K562 (cell line): ENCODE measurements around the gene OR4K2. TPM values are rescaled to one million over a fixed set of nuclear protein-coding genes. Genes with fewer than 3 reads are reported as not detected.

Source experiments
- ATAC-seq: fragments of 200-7000 bp; cut with Tn5 transposase; 3 replicates; pipeline ENCODE4 v1.9.1; 2020; ENCODE audit warnings: moderate library complexity
- BruUV-seq: library from RNA; stranded (reverse); fragments of 400-500 nt; replicated peaks from 2 replicates; lab custom pipeline; 2021; lab: Mats Ljungman, UMichigan
- CTCF ChIA-PET: fragments of 300-600 bp; formaldehyde crosslinking; extraction: SDS; loops from one replicate; lab custom pipeline; 2021; ENCODE audit warnings: low intra/inter-chr PET ratio; lab: Yijun Ruan, JAX
- POLR2A ChIA-PET: fragments of 300-600, 350-650 bp; sonication (Branson Sonifier 250); formaldehyde crosslinking; extraction: SDS; loops from one replicate; lab custom pipeline; 2021; ENCODE audit warnings: antibody characterized with exemption, inconsistent platforms; lab: Yijun Ruan, JAX
- DNase-seq, 4 experiments: peaks; one replicate each; pipeline versions ENCODE4 v3.0.0 to v3.0.0-alpha.2; 2011 to 2018; ENCODE audit warnings: low spot score in 3 of 4, mixed read lengths in 3 of 4; ENCODE audit errors: extremely low read depth in 1 of 4
- FAIRE-seq: peaks from 2 replicates; lab custom pipeline; 2011; peaks lifted over from hg19 to GRCh38; lab: Jason Lieb, UNC
- H2AFZ ChIP-seq: 2 replicates; pipeline ENCODE4 v1.6.0; 2011; ENCODE audit warnings: low read depth, low read length, control low read depth, inconsistent platforms
- H3K27ac ChIP-seq: fragments of 200-600 bp; 3 replicates; pipeline ENCODE4 v1.8.0; 2011; ENCODE audit warnings: low read depth, mild to moderate bottlenecking, control low read depth, inconsistent platforms, low read length, moderate library complexity, mixed read lengths; ENCODE audit errors: extremely low read depth
- H3K27me3 ChIP-seq, 2 experiments: fragments of 300-600 bp in 1 of 2; 2 replicates in 1 of 2; 3 replicates in 1 of 2; pipeline versions ENCODE4 v1.6.0 to v1.8.0; 2011; ENCODE audit warnings: inconsistent platforms in 2 of 2, low read length in 2 of 2, mild to moderate bottlenecking in 1 of 2, mixed read lengths in 1 of 2, moderate library complexity in 1 of 2; ENCODE audit not compliant: control insufficient read depth in 2 of 2, insufficient read depth in 2 of 2
- H3K36me3 ChIP-seq: fragments of 300-600 bp; 3 replicates; pipeline ENCODE4 v1.8.0; 2011; ENCODE audit warnings: mild to moderate bottlenecking, low read length, inconsistent platforms; ENCODE audit not compliant: control insufficient read depth, insufficient read depth
- H3K4me1 ChIP-seq, 2 experiments: fragments of 200-600 bp in 1 of 2; replicated peaks in 1 of 2; 2 replicates in 1 of 2; 3 replicates in 1 of 2; pipeline versions ENCODE4 v1.5.1 to v1.8.0; 2011; ENCODE audit warnings: inconsistent platforms in 2 of 2, low read length in 2 of 2, mild to moderate bottlenecking in 1 of 2, mixed read lengths in 1 of 2, moderate library complexity in 1 of 2; ENCODE audit not compliant: control insufficient read depth in 2 of 2, insufficient read depth in 2 of 2
- H3K4me2 ChIP-seq: 2 replicates; pipeline ENCODE4 v1.6.1; 2011; ENCODE audit warnings: low read length, control low read depth, inconsistent platforms, mixed read lengths; ENCODE audit not compliant: insufficient read depth
- H3K4me3 ChIP-seq: fragments of 200-600 bp; sonication (generic), shearing (Covaris generic); 2 replicates; pipeline ENCODE4 v1.5.1; 2016; ENCODE audit warnings: control low read depth, inconsistent platforms
- H3K79me2 ChIP-seq: fragments of 200-600 bp; 3 replicates; pipeline ENCODE4 v1.8.0; 2011; ENCODE audit warnings: low read length, inconsistent platforms; ENCODE audit not compliant: control insufficient read depth, insufficient read depth
- H3K9ac ChIP-seq, 2 experiments: 2 replicates each; pipeline versions ENCODE4 v1.6.0 to v1.6.1; 2011; ENCODE audit warnings: low read depth in 2 of 2, low read length in 2 of 2, control low read depth in 1 of 2, inconsistent platforms in 1 of 2, mild to moderate bottlenecking in 1 of 2, mixed read lengths in 1 of 2; ENCODE audit not compliant: insufficient read depth in 1 of 2
- H3K9me1 ChIP-seq: one replicate; pipeline ENCODE4 v1.6.0; 2011; ENCODE audit warnings: inconsistent platforms, mild to moderate bottlenecking, low read length, moderate library complexity; ENCODE audit not compliant: control insufficient read depth, insufficient read depth
- H3K9me3 ChIP-seq: replicated peaks from 2 replicates; pipeline ENCODE4 v1.5.1; 2011; ENCODE audit warnings: low read depth, low read length, inconsistent platforms; ENCODE audit not compliant: control insufficient read depth, insufficient read depth
- H4K20me1 ChIP-seq: replicated peaks from 2 replicates; pipeline ENCODE4 v1.6.1; 2011; ENCODE audit warnings: low read length, inconsistent platforms, mixed read lengths; ENCODE audit not compliant: control insufficient read depth, insufficient read depth
- CEBPG ChIP-seq, 3 experiments: fragments of 200-800 bp in 1 of 3; sonication (Bioruptor generic) in 1 of 3; sonication (generic) in 1 of 3; formaldehyde crosslinking in 1 of 3; IDR thresholded peaks in 2 of 3; conservative IDR thresholded peaks in 1 of 3; 2 replicates each; pipeline versions ENCODE4 v1.6.1 to v1.8.0; 2016 to 2022; ENCODE audit warnings: missing compliant biosample characterization in 2 of 3, missing genetic modification characterization in 2 of 3, mild to moderate bottlenecking in 1 of 3, missing genetic modification reagents in 1 of 3
- FOXK2 ChIP-seq, 2 experiments: fragments of 450-650 bp; IDR thresholded peaks in 1 of 2; conservative IDR thresholded peaks in 1 of 2; 2 replicates each; pipeline ENCODE4 v1.6.1; 2016; ENCODE audit warnings: low read depth in 2 of 2, mild to moderate bottlenecking in 1 of 2
- FUS ChIP-seq: fragments of 200-400 bp; formaldehyde crosslinking; optimal IDR thresholded peaks from 2 replicates; pipeline ENCODE3; 2017; ENCODE audit warnings: low read depth, low read length
- MEIS2 ChIP-seq: fragments of 450-650 bp; IDR thresholded peaks from 2 replicates; pipeline ENCODE4 v1.6.1; 2014; ENCODE audit warnings: mild to moderate bottlenecking; ENCODE audit not compliant: partially characterized antibody
- NFE2 ChIP-seq: IDR thresholded peaks from 2 replicates; pipeline ENCODE4 v1.6.1; 2014; ENCODE audit warnings: antibody characterized with exemption, low read depth
- NRF1 ChIP-seq, 2 experiments: fragments of 450-650 bp; IDR thresholded peaks in 1 of 2; conservative IDR thresholded peaks in 1 of 2; 2 replicates each; pipeline ENCODE4 v1.6.1; 2014; ENCODE audit warnings: mild to moderate bottlenecking in 2 of 2
- PREB ChIP-seq: sonication (generic); formaldehyde crosslinking; IDR thresholded peaks from 2 replicates; pipeline ENCODE4 v1.8.1; 2023; ENCODE audit warnings: mild to moderate bottlenecking, missing genetic modification reagents
- RBM15 ChIP-seq: fragments of 200-400 bp; formaldehyde crosslinking; IDR thresholded peaks from 2 replicates; pipeline ENCODE4 v1.6.1; 2018; ENCODE audit warnings: mild to moderate bottlenecking, low read length, moderate library complexity; ENCODE audit not compliant: insufficient read depth
- RBM25 ChIP-seq: fragments of 200-400 bp; formaldehyde crosslinking; IDR thresholded peaks from 2 replicates; pipeline ENCODE4 v1.6.1; 2018; ENCODE audit warnings: low read length, low read depth, moderate library complexity; ENCODE audit not compliant: severe bottlenecking
- SMAD3 ChIP-seq: fragments of 450-650 bp; formaldehyde crosslinking; conservative IDR thresholded peaks from 2 replicates; pipeline ENCODE4 v1.4.0; 2020; ENCODE audit warnings: mild to moderate bottlenecking
- in situ Hi-C: fragments of 300-500 bp; cut with MboI; formaldehyde crosslinking; loops from 4 replicates; pipeline ENCODE4 v1.15.0; 2018; ENCODE audit warnings: inconsistent platforms, mixed read lengths
- intact Hi-C: fragments of 100-400 bp; cut with micrococcal nuclease; formaldehyde crosslinking; loops from 2 replicates; pipeline ENCODE4 v1.14.2; 2022
- polyA plus RNA-seq, 8 experiments: library from polyadenylated mRNA; depleted of rRNA in 4 of 8; stranded (reverse) in 5 of 8; unstranded in 3 of 8; fragments of >200 nt; fragmentation: Nextera tagmentation in 2 of 8; fragmentation: Illumina TruSeq in 1 of 8; extraction: Ambion mirVana in 2 of 8; extraction: Trizol in 1 of 8; gene quantifications; 2 replicates each; pipeline versions ENCODE4 v1.2.1 to v1.2.3, GENCODE V29; 2011 to 2014; ENCODE audit warnings: inconsistent platforms in 1 of 8, missing spikeins in 1 of 8
- total RNA-seq, 7 experiments: library from RNA; depleted of rRNA in 6 of 7; stranded (reverse); fragments of >200 nt in 6 of 7; fragmentation: Illumina TruSeq in 2 of 7; extraction: Trizol in 2 of 7; gene quantifications; 2 replicates each; pipeline versions ENCODE4 v1.2.1 to v1.2.3, GENCODE V29; 2011 to 2021; ENCODE audit warnings: low replicate concordance in 1 of 7
- TF ChIP-seq, protein P1 (sequence below), 2 experiments: fragments of 450-650 bp in 1 of 2; sonication (generic) in 1 of 2; formaldehyde crosslinking in 1 of 2; IDR thresholded peaks in 1 of 2; conservative IDR thresholded peaks in 1 of 2; 2 replicates each; pipeline versions ENCODE4 v1.6.1 to v1.8.1; 2016 to 2023; ENCODE audit warnings: mild to moderate bottlenecking in 2 of 2, moderate library complexity in 2 of 2, inconsistent platforms in 1 of 2, missing genetic modification reagents in 1 of 2
- TF ChIP-seq, protein P2 (sequence below): fragments of 450-650 bp; IDR thresholded peaks from 2 replicates; pipeline ENCODE4 v1.6.1; 2017; ENCODE audit warnings: mild to moderate bottlenecking, moderate library complexity

The OR4K2 gene
- total and polyA plus RNA-seq, 9 of the 15 experiments (the other 6 are each of a cell fraction or from before 2014, with no cell fraction given) = not detected

GRCh38 chr14:19920021-19920657, 45.2 kb downstream of the OR4K2 start, which contains the start of gene OR4K5:
TSS of gene OR4K5 (plus strand) at chr14:19920607. CDS start at chr14:19920607, 0 bp downstream.
- POLR2A ChIA-PET = interaction anchor here (1.3 kb wide), 1 partner anchor 9 kb away, joined by 3 read pairs; no protein-coding TSS in a partner anchor
- ATAC-seq (peak; percentile 87), FAIRE-seq (no peak), DNase-seq (peak in 1 of 4 experiments; percentile 14)
- no peaks in the 10 kb centered on the region for H3K4me1 ChIP-seq
- H3K9me1 ChIP-seq = no peaks in the 10 kb centered on the region
- intact Hi-C loops (no loop called here), in situ Hi-C loops (no loop called here)
- H3K79me2 ChIP-seq = no peaks in the 10 kb centered on the region
- peak within 1 kb of the TSS; percentile 18; the same call in 1 of the 2 replicates for H2AFZ ChIP-seq
- H4K20me1 ChIP-seq = no peaks in the 10 kb centered on the region
- no peak within 1 kb of the TSS for H3K4me2 ChIP-seq
- H3K27ac ChIP-seq = no peak within 1 kb of the TSS
- no TSS peak for BruUV-seq
- no peak within 1 kb of the TSS for H3K4me3 ChIP-seq
- no peak within 1 kb of the TSS for H3K9ac ChIP-seq
- no peaks in the 10 kb centered on the region for H3K9me3 ChIP-seq
- CTCF ChIA-PET = no interaction called here
- no peaks in the 10 kb centered on the region for H3K27me3 ChIP-seq
- no peaks in the 10 kb centered on the region for H3K36me3 ChIP-seq
- 0 out of 2 replicates have a peak, but pooled peaks have one; percentile 15 for TF ChIP-seq NFE2
- no peak for TF ChIP-seq PREB (CRISPR knock-in tag)
- TF ChIP-seq RBM25 = no peak
- TF ChIP-seq, protein P1, sequence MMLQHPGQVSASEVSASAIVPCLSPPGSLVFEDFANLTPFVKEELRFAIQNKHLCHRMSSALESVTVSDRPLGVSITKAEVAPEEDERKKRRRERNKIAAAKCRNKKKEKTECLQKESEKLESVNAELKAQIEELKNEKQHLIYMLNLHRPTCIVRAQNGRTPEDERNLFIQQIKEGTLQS (IDR thresholded peaks at IDR 0.05) = peak; percentile 74
- TF ChIP-seq, protein P1 (CRISPR knock-in tag; conservative IDR thresholded peaks at IDR 0.05) = no peak
- TF ChIP-seq SMAD3 = no peak
- TF ChIP-seq, protein P2, sequence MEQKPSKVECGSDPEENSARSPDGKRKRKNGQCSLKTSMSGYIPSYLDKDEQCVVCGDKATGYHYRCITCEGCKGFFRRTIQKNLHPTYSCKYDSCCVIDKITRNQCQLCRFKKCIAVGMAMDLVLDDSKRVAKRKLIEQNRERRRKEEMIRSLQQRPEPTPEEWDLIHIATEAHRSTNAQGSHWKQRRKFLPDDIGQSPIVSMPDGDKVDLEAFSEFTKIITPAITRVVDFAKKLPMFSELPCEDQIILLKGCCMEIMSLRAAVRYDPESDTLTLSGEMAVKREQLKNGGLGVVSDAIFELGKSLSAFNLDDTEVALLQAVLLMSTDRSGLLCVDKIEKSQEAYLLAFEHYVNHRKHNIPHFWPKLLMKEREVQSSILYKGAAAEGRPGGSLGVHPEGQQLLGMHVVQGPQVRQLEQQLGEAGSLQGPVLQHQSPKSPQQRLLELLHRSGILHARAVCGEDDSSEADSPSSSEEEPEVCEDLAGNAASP = no peak
- peak; percentile 62 for TF ChIP-seq MEIS2
- no peak for TF ChIP-seq CEBPG (CRISPR knock-in tag; IDR thresholded peaks at IDR 0.05)
- TF ChIP-seq CEBPG (tag; conservative IDR thresholded peaks at IDR 0.05 in 1 of 2, IDR thresholded peaks at IDR 0.05 in 1 of 2) = peak in 1 of 2 experiments; percentile 81; a peak in 2 of 4 replicates
- no peak for TF ChIP-seq RBM15
- TF ChIP-seq NRF1 (conservative IDR thresholded peaks at IDR 0.05 in 1 of 2, IDR thresholded peaks at IDR 0.05 in 1 of 2) = no peak
- no peak for TF ChIP-seq FUS
- TF ChIP-seq FOXK2 (conservative IDR thresholded peaks at IDR 0.05 in 1 of 2, IDR thresholded peaks at IDR 0.05 in 1 of 2; ENCODE audit: low read depth in 2 of 2) = peak in 1 of 2 experiments; percentile 66; a peak in 2 of 4 replicates
